Liver (tissue), 9 donors: ENCODE results near the gene HS3ST3B1. TPM values are rescaled to one million over a fixed set of nuclear protein-coding genes. Genes with fewer than 3 reads are reported as not detected.

Experiments used
- DNase-seq: peaks from one replicate; pipeline ENCODE4 v3.0.0-alpha.2; 2017; ENCODE audit warnings: low spot score
- H3K27ac ChIP-seq, 2 donors: one replicate each; pipeline ENCODE4 v1.7.0; 2013; ENCODE audit warnings: inconsistent platforms in 2 of 2, low read length in 2 of 2, control low read depth in 1 of 2, low read depth in 1 of 2, mild to moderate bottlenecking in 1 of 2
- H3K27me3 ChIP-seq, 4 donors: one replicate each; pipeline versions ENCODE4 v1.6.1 to v1.7.0; 2013; ENCODE audit warnings: low read length in 3 of 4, inconsistent platforms in 1 of 4, mild to moderate bottlenecking in 1 of 4, moderate library complexity in 1 of 4; ENCODE audit not compliant: control insufficient read depth in 4 of 4, insufficient read depth in 4 of 4
- H3K36me3 ChIP-seq, 4 donors: one replicate each; pipeline versions ENCODE4 v1.6.1 to v1.7.0; 2013; ENCODE audit warnings: low read length in 3 of 4, mild to moderate bottlenecking in 3 of 4, low read depth in 1 of 4, moderate library complexity in 1 of 4; ENCODE audit not compliant: control insufficient read depth in 4 of 4, insufficient read depth in 3 of 4
- H3K4me1 ChIP-seq, 4 donors: one replicate each; pipeline versions ENCODE4 v1.6.1 to v1.7.0; 2013; ENCODE audit warnings: low read length in 3 of 4, mild to moderate bottlenecking in 3 of 4, moderate library complexity in 1 of 4; ENCODE audit not compliant: control insufficient read depth in 4 of 4, insufficient read depth in 4 of 4
- H3K4me3 ChIP-seq, 3 donors: one replicate each; pipeline versions ENCODE4 v1.6.1 to v1.7.0; 2013; ENCODE audit warnings: low read length in 3 of 3, control low read depth in 1 of 3, low read depth in 1 of 3, mild to moderate bottlenecking in 1 of 3
- H3K9ac ChIP-seq, 2 donors: one replicate each; pipeline ENCODE4 v1.7.0; 2013; ENCODE audit warnings: low read length in 2 of 2, mild to moderate bottlenecking in 2 of 2, moderate library complexity in 2 of 2, control low read depth in 1 of 2, low read depth in 1 of 2
- H3K9me3 ChIP-seq, 4 donors: one replicate each; pipeline versions ENCODE4 v1.6.1 to v1.7.0; 2013; ENCODE audit warnings: low read length in 3 of 4; ENCODE audit not compliant: control insufficient read depth in 4 of 4
- GABPA ChIP-seq, 2 donors: IDR thresholded peaks in 1 of 2; conservative IDR thresholded peaks in 1 of 2; 2 replicates each; pipeline ENCODE4 v1.6.1; 2016; ENCODE audit warnings: antibody characterized with exemption in 2 of 2, mild to moderate bottlenecking in 1 of 2, moderate library complexity in 1 of 2
- HNF4A ChIP-seq, 2 donors: conservative IDR thresholded peaks; 2 replicates each; pipeline ENCODE4 v1.6.1; 2016; ENCODE audit warnings: antibody characterized with exemption in 2 of 2, mild to moderate bottlenecking in 2 of 2
- HNF4G ChIP-seq: IDR thresholded peaks from 2 replicates; pipeline ENCODE4 v1.6.1; 2016; ENCODE audit warnings: antibody characterized with exemption
- JUND ChIP-seq, 2 donors: IDR thresholded peaks; 2 replicates each; pipeline ENCODE4 v1.6.1; 2016; ENCODE audit warnings: antibody characterized with exemption in 2 of 2
- MAX ChIP-seq: IDR thresholded peaks from 2 replicates; pipeline ENCODE4 v1.6.1; 2016; ENCODE audit warnings: antibody characterized with exemption
- NR2F2 ChIP-seq: IDR thresholded peaks from 2 replicates; pipeline ENCODE4 v1.6.1; 2016; ENCODE audit warnings: antibody characterized with exemption
- RAD21 ChIP-seq, 2 donors: IDR thresholded peaks; 2 replicates each; pipeline ENCODE4 v1.6.1; 2016; ENCODE audit warnings: antibody characterized with exemption in 2 of 2, mild to moderate bottlenecking in 2 of 2
- REST ChIP-seq: IDR thresholded peaks from 2 replicates; pipeline ENCODE4 v1.6.1; 2016; ENCODE audit warnings: antibody characterized with exemption, mild to moderate bottlenecking
- RXRA ChIP-seq, 2 donors: IDR thresholded peaks; 2 replicates each; pipeline ENCODE4 v1.6.1; 2017 to 2018; ENCODE audit warnings: antibody characterized with exemption in 2 of 2, mild to moderate bottlenecking in 1 of 2
- YY1 ChIP-seq: IDR thresholded peaks from 2 replicates; pipeline ENCODE4 v1.6.1; 2016; ENCODE audit warnings: antibody characterized with exemption, mild to moderate bottlenecking
- ZBTB33 ChIP-seq: IDR thresholded peaks from 2 replicates; pipeline ENCODE4 v1.6.1; 2016; ENCODE audit warnings: antibody characterized with exemption
- WGBS: extraction: QIAGEN DNeasy Blood & Tissue Kit; methylation state at CpG from one replicate; pipeline ENCODE4 v1.1.7; 2013; 5-methylcytosine and 5-hydroxymethylcytosine counted together
- polyA plus RNA-seq, 2 donors: library from polyadenylated mRNA; stranded (reverse) in 1 of 2; unstranded in 1 of 2; fragments of 200-250 nt in 1 of 2; fragments of >200 nt in 1 of 2; fragmentation: Nextera tagmentation in 1 of 2; extraction: Ambion mirVana in 1 of 2; gene quantifications; one replicate each; pipeline versions ENCODE4 v1.2.1 to v1.2.3, GENCODE V29; 2013 to 2015
- total RNA-seq, 2 donors: library from RNA; depleted of rRNA; stranded (reverse); fragments of >200 nt; gene quantifications; one replicate each; pipeline ENCODE4 v1.2.3, GENCODE V29; 2014
- TF ChIP-seq, protein P1 (sequence below): fragments of 150-350 bp; IDR thresholded peaks from 2 replicates; pipeline ENCODE4 v1.5.1; 2017; ENCODE audit warnings: improper control_type of control experiment, low read depth, low read length; ENCODE audit not compliant: missing input control
- donor health status: healthy.
- donor health status: healthy.
- donor health status: healthy.
- donor health status: healthy.
- donor health status: healthy.

Gene HS3ST3B1
- total and polyA plus RNA-seq, 4 donors = 11.9 to 33.5 (median 22.4) TPM

- H3K4me3 ChIP-seq = no peak overlapping the region
- peak overlapping the region; percentile 33 to 60 for H3K27ac ChIP-seq
- no peak overlapping the region for H3K9ac ChIP-seq
- H3K27me3 ChIP-seq = no peaks in the 10 kb centered on the region
- 61% methylated on average over 3 of the region's 3 CpGs for WGBS
- TF ChIP-seq JUND (IDR thresholded peaks at IDR 0.05) = no peak
- H3K9me3 ChIP-seq = no peaks in the 10 kb centered on the region
- H3K4me1 ChIP-seq = peaks cover 8 to 52% (median 43%) of the 10 kb centered on the region in 4 donors
- DNase-seq = no peak
- no peaks in the 10 kb centered on the region for H3K36me3 ChIP-seq
These were observed 33.5 kb downstream of the HS3ST3B1 start for GRCh38 chr17:14334276-14334840.

DNA sequence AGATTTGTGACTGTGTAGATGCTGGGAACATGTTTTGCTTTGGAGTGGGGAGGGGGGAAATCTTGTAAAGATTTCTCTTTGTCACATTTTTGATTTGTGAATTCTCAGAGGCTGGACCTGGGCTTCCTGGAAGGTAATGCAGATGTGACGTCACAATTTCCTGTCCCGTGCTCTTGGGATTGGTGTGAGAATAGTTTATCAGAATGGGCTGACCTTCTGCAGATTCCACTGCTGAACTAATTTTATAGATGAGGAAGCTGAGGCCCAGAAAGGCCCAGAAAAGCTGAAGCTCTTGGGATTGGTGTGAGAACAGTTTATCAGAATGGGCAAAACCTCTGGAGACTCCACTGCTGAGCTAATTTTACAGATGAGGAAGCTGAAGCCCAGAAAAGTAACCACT lies 34.0 kb downstream of the HS3ST3B1 start:
- Histone ChIP-seq H3K4me3 (no peak overlapping the region), H3K27ac (peak overlapping the region; percentile 33 to 60), H3K4me1 (peaks cover 8 to 49% (median 42%) of the 10 kb centered on the region in 4 donors), H3K9ac (no peak overlapping the region), H3K36me3 (no peaks in the 10 kb centered on the region), H3K9me3 (no peaks in the 10 kb centered on the region), H3K27me3 (no peaks in the 10 kb centered on the region)
- no peak for TF ChIP-seq ZBTB33
- peak; percentile 29 for TF ChIP-seq NR2F2
- TF ChIP-seq RAD21 (IDR thresholded peaks at IDR 0.05) = no peak
- no peak for TF ChIP-seq REST
- no peak for TF ChIP-seq HNF4G
- TF ChIP-seq YY1 = no peak
- no peak for TF ChIP-seq GABPA (IDR thresholded peaks at IDR 0.05 in 1 of 2, conservative IDR thresholded peaks at IDR 0.05 in 1 of 2)
- TF ChIP-seq MAX = no peak
- TF ChIP-seq RXRA (IDR thresholded peaks at IDR 0.05) = no peak
- DNase-seq = no peak
- 27% methylated on average over 2 of the region's 2 CpGs for whole genome bisulfite sequencing

DNA sequence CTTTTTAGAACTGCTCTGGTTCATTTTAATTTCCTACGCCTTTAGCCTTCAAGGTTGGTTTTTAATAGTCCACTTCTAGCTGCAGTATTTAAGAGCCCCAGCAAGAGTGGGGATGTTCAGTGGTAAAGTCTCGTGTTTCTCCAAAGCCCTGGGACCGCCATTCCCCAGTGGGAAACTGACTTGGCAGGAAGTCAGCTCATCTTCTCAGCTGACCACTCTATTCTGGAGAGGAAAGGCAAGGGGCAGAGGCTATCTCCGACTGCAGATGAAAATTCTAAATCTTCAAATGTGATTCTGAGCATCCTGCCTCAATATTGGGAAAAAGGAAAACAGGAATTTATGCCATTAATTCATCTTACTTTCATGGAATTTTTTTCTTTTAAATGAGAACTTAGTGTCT lies 35.5 kb downstream of the HS3ST3B1 start:
- H3K4me3 ChIP-seq = no peak overlapping the region
- H3K4me1 ChIP-seq = peaks cover 6 to 38% (median 35%) of the 10 kb centered on the region in 4 donors
- DNase-seq = no peak
- H3K9me3 ChIP-seq = no peaks in the 10 kb centered on the region
- 81% methylated on average over 4 of the region's 4 CpGs for WGBS
- peak overlapping the region in 1 of 2 donors; percentile 33 for H3K27ac ChIP-seq
- H3K27me3 ChIP-seq = no peaks in the 10 kb centered on the region
- H3K36me3 ChIP-seq = no peaks in the 10 kb centered on the region
- no peak overlapping the region for H3K9ac ChIP-seq
- peak; percentile 5 for TF ChIP-seq YY1
- TF ChIP-seq NR2F2 = peak; percentile 50
- TF ChIP-seq ZBTB33 = no peak
- TF ChIP-seq, protein P1, sequence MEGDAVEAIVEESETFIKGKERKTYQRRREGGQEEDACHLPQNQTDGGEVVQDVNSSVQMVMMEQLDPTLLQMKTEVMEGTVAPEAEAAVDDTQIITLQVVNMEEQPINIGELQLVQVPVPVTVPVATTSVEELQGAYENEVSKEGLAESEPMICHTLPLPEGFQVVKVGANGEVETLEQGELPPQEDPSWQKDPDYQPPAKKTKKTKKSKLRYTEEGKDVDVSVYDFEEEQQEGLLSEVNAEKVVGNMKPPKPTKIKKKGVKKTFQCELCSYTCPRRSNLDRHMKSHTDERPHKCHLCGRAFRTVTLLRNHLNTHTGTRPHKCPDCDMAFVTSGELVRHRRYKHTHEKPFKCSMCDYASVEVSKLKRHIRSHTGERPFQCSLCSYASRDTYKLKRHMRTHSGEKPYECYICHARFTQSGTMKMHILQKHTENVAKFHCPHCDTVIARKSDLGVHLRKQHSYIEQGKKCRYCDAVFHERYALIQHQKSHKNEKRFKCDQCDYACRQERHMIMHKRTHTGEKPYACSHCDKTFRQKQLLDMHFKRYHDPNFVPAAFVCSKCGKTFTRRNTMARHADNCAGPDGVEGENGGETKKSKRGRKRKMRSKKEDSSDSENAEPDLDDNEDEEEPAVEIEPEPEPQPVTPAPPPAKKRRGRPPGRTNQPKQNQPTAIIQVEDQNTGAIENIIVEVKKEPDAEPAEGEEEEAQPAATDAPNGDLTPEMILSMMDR = no peak
- no peak for TF ChIP-seq HNF4A (conservative IDR thresholded peaks at IDR 0.05)
